Measurements from ENCODE around the gene TTC28.

DNA sequence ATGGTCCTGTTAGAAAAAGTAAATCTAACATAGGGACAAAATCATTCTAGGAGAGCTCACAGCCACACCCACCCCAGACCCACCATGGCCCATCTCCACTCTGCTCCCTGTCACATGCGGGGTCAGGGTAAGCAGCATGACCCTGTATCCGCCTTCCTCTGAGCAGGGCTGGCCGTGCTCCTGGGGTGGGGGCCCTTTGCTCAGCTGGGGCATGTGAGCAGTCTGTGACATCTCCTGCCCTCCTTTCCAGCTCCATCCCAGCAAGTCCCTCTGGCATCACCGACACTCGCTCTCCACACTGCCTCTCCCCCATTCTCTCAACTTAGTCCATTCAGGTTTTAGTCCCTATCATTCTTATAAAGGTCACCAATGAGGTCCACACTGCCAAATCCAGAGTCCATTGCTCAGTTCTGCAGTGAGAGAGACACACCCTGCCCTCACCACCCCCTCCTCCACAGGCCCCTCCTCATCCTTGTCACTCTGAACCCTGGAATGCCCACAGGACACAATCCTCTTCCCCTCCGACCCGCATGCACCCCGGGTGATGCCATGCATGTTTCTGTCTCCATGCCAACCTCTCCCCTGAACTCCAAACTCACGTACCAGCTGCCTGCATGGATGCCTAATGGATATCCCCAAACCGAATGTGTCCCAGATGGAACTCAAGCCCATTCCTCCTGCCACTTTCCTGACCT, 695.5 kb downstream of the TTC28 start:
- TF ChIP-seq, protein P1, sequence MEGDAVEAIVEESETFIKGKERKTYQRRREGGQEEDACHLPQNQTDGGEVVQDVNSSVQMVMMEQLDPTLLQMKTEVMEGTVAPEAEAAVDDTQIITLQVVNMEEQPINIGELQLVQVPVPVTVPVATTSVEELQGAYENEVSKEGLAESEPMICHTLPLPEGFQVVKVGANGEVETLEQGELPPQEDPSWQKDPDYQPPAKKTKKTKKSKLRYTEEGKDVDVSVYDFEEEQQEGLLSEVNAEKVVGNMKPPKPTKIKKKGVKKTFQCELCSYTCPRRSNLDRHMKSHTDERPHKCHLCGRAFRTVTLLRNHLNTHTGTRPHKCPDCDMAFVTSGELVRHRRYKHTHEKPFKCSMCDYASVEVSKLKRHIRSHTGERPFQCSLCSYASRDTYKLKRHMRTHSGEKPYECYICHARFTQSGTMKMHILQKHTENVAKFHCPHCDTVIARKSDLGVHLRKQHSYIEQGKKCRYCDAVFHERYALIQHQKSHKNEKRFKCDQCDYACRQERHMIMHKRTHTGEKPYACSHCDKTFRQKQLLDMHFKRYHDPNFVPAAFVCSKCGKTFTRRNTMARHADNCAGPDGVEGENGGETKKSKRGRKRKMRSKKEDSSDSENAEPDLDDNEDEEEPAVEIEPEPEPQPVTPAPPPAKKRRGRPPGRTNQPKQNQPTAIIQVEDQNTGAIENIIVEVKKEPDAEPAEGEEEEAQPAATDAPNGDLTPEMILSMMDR (IDR thresholded peaks at IDR 0.05), result no peak
- TF ChIP-seq POLR2A (IDR thresholded peaks at IDR 0.05), result no peak
